BE2C (cell line): ENCODE results near the gene MRPL48.
"Not testable (repeated sequence)": the region's sequence is repeated elsewhere in the genome, so short reads cannot be mapped to it uniquely, and the experiment has no call there.

ENCODE experiments used
- DNase-seq: peaks from one replicate; pipeline ENCODE4 v3.0.0-alpha.2; 2020
- H3K27me3 ChIP-seq: fragments of 250-450 bp; sonication (Bioruptor Pico); 2 replicates; pipeline ENCODE4 v1.5.1; 2020; ENCODE audit warnings: mild to moderate bottlenecking
- H3K36me3 ChIP-seq: fragments of 250-450 bp; sonication (Bioruptor Pico); 2 replicates; pipeline ENCODE4 v1.5.1; 2020; ENCODE audit warnings: mild to moderate bottlenecking
- H3K4me1 ChIP-seq: fragments of 250-450 bp; sonication (Bioruptor Pico); 2 replicates; pipeline ENCODE4 v1.5.1; 2020
- H3K4me3 ChIP-seq: 2 replicates; pipeline ENCODE4 v1.5.1; 2011; ENCODE audit warnings: low read depth, low read length
- H3K9me3 ChIP-seq: fragments of 250-450 bp; sonication (Bioruptor Pico); 2 replicates; pipeline ENCODE4 v1.5.1; 2020
- TF ChIP-seq, protein P1 (sequence below): IDR thresholded peaks from 2 replicates; pipeline ENCODE4 v1.5.1; 2012; ENCODE audit warnings: mild to moderate bottlenecking, low read depth, low read length

The MRPL48 gene

DNA sequence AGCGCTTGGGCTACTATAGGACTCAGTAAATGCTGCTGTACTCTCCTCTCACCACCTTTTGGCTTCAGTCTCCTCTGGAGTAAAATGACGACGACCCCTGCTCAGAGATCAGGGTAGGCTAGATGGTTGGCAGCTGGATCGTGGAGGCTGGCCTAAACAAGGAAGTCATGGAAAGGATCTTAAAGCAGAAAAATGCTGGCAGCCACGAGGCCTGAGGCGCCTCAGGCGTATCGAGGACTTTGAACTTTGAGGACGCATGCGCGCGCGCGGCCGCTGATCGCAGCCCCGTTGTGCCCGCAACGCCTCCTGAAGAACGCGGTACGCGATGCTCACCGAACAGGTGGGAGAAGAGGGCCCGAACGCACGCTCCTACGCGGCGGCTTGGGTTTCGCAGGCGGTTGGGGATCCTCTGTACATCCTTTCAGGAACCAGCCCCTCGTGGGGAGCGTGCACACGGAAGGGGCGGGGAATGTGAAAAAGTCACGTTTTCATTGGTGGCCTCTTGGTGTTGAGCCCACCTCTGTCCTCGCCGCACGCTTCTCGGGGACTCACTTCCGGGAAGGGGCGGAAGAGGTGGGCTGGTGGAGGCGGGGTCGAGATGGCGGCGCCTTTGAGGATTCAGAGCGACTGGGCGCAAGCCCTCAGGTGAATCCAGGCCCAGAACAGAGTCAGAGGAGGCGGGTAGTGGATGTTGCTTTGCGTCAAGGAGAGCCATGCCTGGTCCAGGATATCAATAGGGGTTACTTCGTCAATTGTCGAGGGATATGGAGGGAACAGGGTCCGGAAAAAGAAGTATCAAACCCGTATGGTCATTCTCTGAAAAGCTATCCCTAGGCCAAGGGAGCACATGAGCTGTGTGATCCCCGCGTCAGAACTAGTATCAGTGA lies 89.0 kb downstream of the MRPL48 start, which contains the start of the genes COA4 and PAAF1:
COA4 (minus strand) TSS at position 423 of the 887 bp plus-strand sequence. CDS start 3,468 bp downstream, outside the sequence.
PAAF1 (plus strand) TSS at position 576 of the 887 bp plus-strand sequence; CDS start at position 599, 23 bp downstream.
- H3K4me3 ChIP-seq: peak within 1 kb of the TSS; percentile 87
- H3K36me3 ChIP-seq: peaks cover 38% of the 10 kb centered on the region
- TF ChIP-seq, protein P1, sequence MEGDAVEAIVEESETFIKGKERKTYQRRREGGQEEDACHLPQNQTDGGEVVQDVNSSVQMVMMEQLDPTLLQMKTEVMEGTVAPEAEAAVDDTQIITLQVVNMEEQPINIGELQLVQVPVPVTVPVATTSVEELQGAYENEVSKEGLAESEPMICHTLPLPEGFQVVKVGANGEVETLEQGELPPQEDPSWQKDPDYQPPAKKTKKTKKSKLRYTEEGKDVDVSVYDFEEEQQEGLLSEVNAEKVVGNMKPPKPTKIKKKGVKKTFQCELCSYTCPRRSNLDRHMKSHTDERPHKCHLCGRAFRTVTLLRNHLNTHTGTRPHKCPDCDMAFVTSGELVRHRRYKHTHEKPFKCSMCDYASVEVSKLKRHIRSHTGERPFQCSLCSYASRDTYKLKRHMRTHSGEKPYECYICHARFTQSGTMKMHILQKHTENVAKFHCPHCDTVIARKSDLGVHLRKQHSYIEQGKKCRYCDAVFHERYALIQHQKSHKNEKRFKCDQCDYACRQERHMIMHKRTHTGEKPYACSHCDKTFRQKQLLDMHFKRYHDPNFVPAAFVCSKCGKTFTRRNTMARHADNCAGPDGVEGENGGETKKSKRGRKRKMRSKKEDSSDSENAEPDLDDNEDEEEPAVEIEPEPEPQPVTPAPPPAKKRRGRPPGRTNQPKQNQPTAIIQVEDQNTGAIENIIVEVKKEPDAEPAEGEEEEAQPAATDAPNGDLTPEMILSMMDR: no peak
- H3K9me3 ChIP-seq: no peaks in the 10 kb centered on the region
- H3K4me1 ChIP-seq: no peaks in the 10 kb centered on the region
- DNase-seq: peak; percentile 97
- H3K27me3 ChIP-seq: no peaks in the 10 kb centered on the region

DNA sequence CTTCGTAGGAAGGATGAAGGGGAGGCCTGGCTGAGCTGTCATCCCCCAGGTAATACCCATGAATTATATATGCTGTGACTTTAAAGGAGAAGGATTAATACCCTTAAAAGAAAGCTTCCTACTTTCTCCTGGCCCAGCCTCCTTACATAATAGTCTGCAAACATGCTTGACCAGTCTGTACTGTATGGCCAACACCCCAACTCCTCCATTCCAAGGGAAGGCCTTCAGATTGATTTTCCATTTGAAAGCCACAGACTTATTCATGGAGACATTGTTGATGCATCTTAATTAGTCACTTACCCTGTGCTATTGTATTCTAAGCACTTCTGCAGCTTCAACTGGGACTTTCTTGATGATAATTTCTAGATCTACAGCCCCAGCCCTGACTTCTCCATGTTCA lies 91.1 kb downstream of the MRPL48 start:
- Histone ChIP-seq H3K4me1 (no peaks in the 10 kb centered on the region), H3K27me3 (no peaks in the 10 kb centered on the region), H3K9me3 (no peaks in the 10 kb centered on the region), H3K36me3 (peaks cover 23% of the 10 kb centered on the region), H3K4me3 (no peak overlapping the region)
- TF ChIP-seq, protein P1: no peak
- no peak for DNase-seq

DNA sequence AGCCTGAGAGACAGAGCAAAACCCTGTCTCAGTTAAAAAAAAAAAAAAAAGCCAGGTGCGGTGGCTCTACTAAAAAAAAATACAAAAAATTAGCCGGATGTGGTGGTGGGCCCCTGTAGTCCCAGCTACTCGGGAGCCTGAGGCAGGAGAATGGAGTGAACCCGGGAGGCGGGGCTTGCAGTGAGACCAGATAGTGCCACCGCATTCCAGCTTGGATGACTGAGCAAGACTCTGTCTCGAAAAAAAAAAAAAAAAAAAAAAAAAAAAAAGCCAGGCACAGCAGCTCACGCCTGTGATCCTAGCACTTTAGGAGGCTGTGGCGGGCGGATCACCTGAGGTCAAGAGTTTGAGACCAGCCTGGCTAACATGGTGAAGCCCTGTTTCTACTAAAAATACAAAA lies 92.8 kb downstream of the MRPL48 start:
- H3K4me1 ChIP-seq, H3K36me3 ChIP-seq, H3K4me3 ChIP-seq, H3K27me3 ChIP-seq, H3K9me3 ChIP-seq: not testable (repeated sequence)
- DNase-seq: peak; percentile 36

DNA sequence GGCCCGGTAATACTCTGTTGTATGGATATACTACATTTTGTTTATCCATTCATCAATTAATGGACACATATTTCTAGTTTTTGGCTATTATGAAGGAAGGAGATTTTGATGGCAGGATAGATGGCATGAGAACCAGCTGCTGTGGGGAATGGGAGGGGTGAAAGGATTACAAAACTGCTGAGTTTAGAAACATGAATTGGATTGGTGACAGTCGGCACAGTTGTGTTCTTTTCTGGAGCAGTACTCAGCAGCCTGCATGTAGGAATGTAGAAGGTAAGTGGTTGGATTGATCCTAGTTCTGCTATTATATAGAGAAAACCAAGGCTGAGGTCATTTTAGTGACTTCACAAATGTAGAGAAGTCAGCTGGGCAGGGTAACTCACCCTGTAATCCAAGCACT lies 96.2 kb downstream of the MRPL48 start:
- Histone ChIP-seq H3K4me3 (no peak overlapping the region), H3K36me3 (peaks cover 9% of the 10 kb centered on the region), H3K4me1 (peaks cover 2% of the 10 kb centered on the region; the same call in 1 of the 2 replicates), H3K9me3 (no peaks in the 10 kb centered on the region), H3K27me3 (no peaks in the 10 kb centered on the region)
- TF ChIP-seq, protein P1: no peak
- DNase-seq: no peak

DNA sequence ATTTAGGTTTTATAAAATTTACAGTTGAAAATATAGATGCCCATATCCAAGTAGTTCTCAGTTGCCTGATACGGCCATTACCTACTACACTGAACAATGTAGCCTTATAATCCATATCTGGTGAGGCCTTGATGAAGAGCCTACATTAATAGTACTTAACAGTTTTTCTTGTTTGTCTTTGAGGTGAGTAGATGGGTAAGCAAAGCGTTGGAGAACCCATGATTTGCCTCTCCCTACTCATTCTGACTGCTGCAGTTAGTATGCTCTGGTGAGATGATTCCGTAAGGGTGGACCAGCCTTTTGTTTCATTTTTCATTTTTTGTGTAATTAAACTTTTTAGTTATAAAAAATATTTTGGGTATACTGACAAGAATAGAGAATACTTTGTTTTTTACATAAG lies 100.6 kb downstream of the MRPL48 start:
- Histone ChIP-seq H3K27me3 (no peaks in the 10 kb centered on the region), H3K9me3 (no peaks in the 10 kb centered on the region), H3K36me3 (peaks cover 9% of the 10 kb centered on the region), H3K4me1 (peaks cover 6% of the 10 kb centered on the region), H3K4me3 (no peak overlapping the region)
- DNase-seq: no peak
- TF ChIP-seq, protein P1: no peak

DNA sequence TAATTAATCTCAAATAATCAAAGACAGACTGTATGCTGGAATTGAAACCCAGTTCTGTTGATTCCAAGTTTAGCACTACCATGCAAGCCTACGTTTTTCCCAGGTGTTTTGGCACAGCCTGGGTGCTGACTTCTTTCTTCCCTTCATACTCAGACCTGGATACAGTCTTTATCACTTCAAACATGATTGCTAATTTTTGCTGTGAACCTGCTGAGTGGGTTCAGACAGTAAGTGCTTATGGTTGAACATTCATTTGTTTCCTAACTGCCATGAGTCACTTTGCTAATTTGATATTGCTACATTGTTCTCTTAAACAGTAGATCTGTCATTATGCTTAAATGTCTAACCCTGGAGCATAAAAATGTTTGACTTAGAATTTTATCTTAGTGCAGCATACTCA lies 101.3 kb downstream of the MRPL48 start:
- no peaks in the 10 kb centered on the region for H3K9me3 ChIP-seq
- H3K36me3 ChIP-seq: peaks cover 6% of the 10 kb centered on the region; the same call in 1 of the 2 replicates
- no peaks in the 10 kb centered on the region for H3K27me3 ChIP-seq
- TF ChIP-seq, protein P1: no peak
- H3K4me3 ChIP-seq: no peak overlapping the region
- DNase-seq: no peak
- peaks cover 6% of the 10 kb centered on the region for H3K4me1 ChIP-seq
